ENCODE results near the gene NUDT7.

Gene NUDT7

DNA sequence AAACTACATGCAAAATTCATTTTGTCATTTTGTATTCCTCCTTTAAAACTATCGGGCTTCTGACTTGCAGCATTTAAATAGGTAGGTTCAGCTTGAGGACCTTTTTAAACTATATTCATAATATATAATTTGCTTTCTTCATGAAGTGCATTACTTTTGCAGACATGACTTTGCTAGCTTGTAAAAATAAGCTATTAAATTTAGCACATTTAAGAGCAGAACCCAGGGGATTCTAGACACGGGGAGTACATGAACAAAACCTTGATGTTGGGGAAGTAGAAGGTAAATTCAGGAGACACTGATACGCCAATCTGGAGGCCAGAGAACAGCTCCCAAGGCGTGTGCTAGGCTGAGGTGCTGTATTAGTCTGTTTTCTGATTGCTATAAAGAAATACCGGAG is 32.3 kb upstream of the NUDT7 start:
- TF ChIP-seq TAF1 (IDR thresholded peaks at IDR 0.05; ENCODE audit: borderline replicate concordance, low read depth, low read length) (no peak), POLR2AphosphoS5 (IDR thresholded peaks at IDR 0.05; ENCODE audit: low read depth, low read length) (no peak), POLR2A (IDR thresholded peaks at IDR 0.05; ENCODE audit: low read depth, low read length) (no peak)
- DNase-seq (ENCODE audit: insufficient read length) (no peak), FAIRE-seq (no peak)

DNA sequence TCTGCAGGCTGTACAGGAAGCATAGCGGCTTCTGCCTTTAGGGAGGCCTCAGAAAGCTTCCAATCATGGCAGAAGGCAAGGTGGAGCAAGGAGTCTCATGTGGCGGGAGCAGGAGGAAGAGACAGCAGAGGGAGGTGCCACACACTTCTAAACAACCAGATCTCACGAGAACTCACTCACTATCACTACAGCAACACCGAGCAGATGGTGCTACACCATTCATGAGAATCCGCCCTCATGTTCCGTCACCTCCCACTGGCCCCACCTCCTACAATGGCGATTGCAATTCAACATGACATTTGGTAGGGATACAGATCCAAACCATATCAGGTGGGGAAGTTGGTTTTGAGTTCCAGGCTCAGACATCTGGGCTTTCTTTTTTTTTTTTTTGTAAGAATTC is 31.9 kb upstream of the NUDT7 start:
- DNase-seq (ENCODE audit: insufficient read length): no peak
- FAIRE-seq: no peak
- TF ChIP-seq POLR2AphosphoS5 (IDR thresholded peaks at IDR 0.05; ENCODE audit: low read depth, low read length): no peak
- TF ChIP-seq TAF1 (IDR thresholded peaks at IDR 0.05; ENCODE audit: borderline replicate concordance, low read depth, low read length): no peak
- no peak for TF ChIP-seq POLR2A (IDR thresholded peaks at IDR 0.05; ENCODE audit: low read depth, low read length)

DNA sequence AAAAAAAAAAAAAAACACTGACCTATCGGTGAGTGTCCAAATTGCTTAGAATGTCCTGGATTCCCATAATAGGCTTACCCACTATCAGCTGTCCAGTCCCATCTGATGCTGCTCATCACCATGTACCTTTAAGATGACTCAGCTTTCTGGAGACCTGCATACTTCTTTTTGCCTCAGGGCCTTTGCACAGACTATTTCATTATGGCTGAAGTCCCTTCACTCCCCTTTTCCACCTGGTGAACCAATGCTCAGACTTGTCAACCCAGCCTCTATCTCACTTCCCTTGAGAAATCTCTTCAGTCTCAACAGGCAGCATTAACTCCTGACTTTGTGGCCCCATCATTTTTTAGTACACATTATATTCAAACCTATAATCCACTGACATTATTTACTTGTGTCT is 29.7 kb upstream of the NUDT7 start:
- FAIRE-seq (no peak), DNase-seq (ENCODE audit: insufficient read length) (no peak)
- TF ChIP-seq TAF1 (IDR thresholded peaks at IDR 0.05; ENCODE audit: borderline replicate concordance, low read depth, low read length): no peak
- TF ChIP-seq POLR2AphosphoS5 (IDR thresholded peaks at IDR 0.05; ENCODE audit: low read depth, low read length): no peak
- no peak for TF ChIP-seq POLR2A (IDR thresholded peaks at IDR 0.05; ENCODE audit: low read depth, low read length)

- no peak for DNase-seq (ENCODE audit: insufficient read length)
Measured at GRCh38 chr16:77696149-77696548, 26.2 kb upstream of the NUDT7 start.

GRCh38 chr16:77700846-77701245 is 21.5 kb upstream of the NUDT7 start:
- TF ChIP-seq TAF1 (IDR thresholded peaks at IDR 0.05; ENCODE audit: borderline replicate concordance, low read depth, low read length) (no peak), POLR2AphosphoS5 (IDR thresholded peaks at IDR 0.05; ENCODE audit: low read depth, low read length) (no peak), POLR2A (IDR thresholded peaks at IDR 0.05; ENCODE audit: low read depth, low read length) (no peak)
- DNase-seq (ENCODE audit: insufficient read length): no peak
- no peak for FAIRE-seq

More at GRCh38 chr16:77696149-77696548, 26.2 kb upstream of the NUDT7 start:
- FAIRE-seq: no peak
- TF ChIP-seq TAF1 (IDR thresholded peaks at IDR 0.05; ENCODE audit: borderline replicate concordance, low read depth, low read length) (no peak), POLR2A (IDR thresholded peaks at IDR 0.05; ENCODE audit: low read depth, low read length) (no peak), POLR2AphosphoS5 (IDR thresholded peaks at IDR 0.05; ENCODE audit: low read depth, low read length) (no peak)

DNA sequence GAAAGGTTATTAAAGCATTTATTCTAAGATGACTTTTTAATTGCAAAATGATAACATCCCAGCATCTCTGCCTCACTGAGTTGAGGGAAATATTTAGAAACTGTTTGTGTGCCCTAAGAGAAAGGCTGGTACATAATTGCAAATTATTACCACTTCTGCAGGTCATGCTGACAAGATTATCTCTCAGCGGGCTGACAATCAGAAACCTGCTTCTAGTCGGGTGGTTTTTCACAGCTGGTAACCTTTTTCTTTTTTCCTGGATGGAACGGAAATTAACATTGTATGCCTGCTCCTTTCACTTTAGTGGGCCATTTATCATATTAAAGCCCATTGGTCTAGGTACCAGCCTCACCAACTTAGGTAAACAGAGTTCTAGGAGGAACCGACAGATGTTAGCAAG is 17.0 kb upstream of the NUDT7 start:
- DNase-seq (ENCODE audit: insufficient read length): no peak
- TF ChIP-seq TAF1 (IDR thresholded peaks at IDR 0.05; ENCODE audit: borderline replicate concordance, low read depth, low read length) (no peak), POLR2AphosphoS5 (IDR thresholded peaks at IDR 0.05; ENCODE audit: low read depth, low read length) (no peak), POLR2A (IDR thresholded peaks at IDR 0.05; ENCODE audit: low read depth, low read length) (no peak)
- FAIRE-seq: no peak

- FAIRE-seq: no peak
- TF ChIP-seq POLR2A (IDR thresholded peaks at IDR 0.05; ENCODE audit: low read depth, low read length) (no peak), TAF1 (IDR thresholded peaks at IDR 0.05; ENCODE audit: borderline replicate concordance, low read depth, low read length) (no peak), POLR2AphosphoS5 (IDR thresholded peaks at IDR 0.05; ENCODE audit: low read depth, low read length) (no peak)
- no peak for DNase-seq (ENCODE audit: insufficient read length)
Measured at GRCh38 chr16:77711179-77711578, 11.1 kb upstream of the NUDT7 start.

DNA sequence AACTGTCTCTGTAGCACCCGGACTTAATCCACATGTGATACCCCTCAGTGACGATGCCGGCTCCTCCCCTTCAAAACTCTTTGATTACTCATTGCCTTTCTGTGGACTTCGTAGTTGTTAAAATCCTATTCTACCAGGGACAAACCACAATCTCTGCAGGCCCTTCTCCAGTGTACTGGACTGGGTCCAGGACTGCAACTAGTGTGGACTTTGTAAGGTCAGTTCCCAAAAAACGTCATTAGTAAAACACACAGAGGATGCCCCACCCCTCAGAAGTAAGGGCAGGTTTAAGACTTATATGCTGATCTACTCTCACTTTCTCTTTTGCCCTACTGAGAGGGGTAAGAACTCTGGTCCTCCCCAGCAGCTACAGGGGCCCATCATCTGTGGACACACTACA is 10.5 kb upstream of the NUDT7 start:
- DNase-seq (ENCODE audit: insufficient read length) (no peak), FAIRE-seq (no peak)
- TF ChIP-seq POLR2AphosphoS5 (IDR thresholded peaks at IDR 0.05; ENCODE audit: low read depth, low read length): no peak
- TF ChIP-seq TAF1 (IDR thresholded peaks at IDR 0.05; ENCODE audit: borderline replicate concordance, low read depth, low read length): no peak
- TF ChIP-seq POLR2A (IDR thresholded peaks at IDR 0.05; ENCODE audit: low read depth, low read length): no peak

- TF ChIP-seq POLR2A (IDR thresholded peaks at IDR 0.05; ENCODE audit: low read depth, low read length) (no peak), POLR2AphosphoS5 (IDR thresholded peaks at IDR 0.05; ENCODE audit: low read depth, low read length) (no peak), TAF1 (IDR thresholded peaks at IDR 0.05; ENCODE audit: borderline replicate concordance, low read depth, low read length) (no peak)
- DNase-seq (ENCODE audit: insufficient read length): no peak
- no peak for FAIRE-seq
Measured at GRCh38 chr16:77715145-77715544, 7.2 kb upstream of the NUDT7 start.

DNA sequence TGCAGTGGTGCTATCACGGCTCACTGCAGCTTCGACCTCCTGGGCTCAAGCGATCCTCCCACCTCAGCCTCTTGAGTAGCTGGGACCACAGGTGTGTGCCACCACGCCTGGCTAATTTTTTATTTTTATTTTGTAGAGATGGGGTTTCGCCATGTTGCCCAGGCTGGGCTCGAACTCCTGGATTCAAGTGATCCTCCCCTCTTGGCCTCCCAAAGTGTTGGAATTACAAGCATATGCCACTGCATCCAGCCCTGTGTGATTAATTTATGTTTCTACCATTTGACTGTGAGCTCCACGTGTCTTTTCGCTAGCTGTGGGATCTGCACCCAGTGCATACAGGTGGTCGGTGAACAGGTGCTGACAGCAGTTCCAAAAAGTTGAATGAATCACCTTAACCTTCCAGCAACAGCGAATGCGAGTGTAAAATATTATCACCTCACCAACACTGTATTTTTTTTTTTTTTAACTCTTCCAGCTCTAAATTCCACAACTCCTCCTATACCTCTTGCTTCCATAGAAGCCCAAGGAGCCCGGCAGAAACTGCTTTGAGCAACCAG is 484 bp upstream of the NUDT7 start:
- no peak for FAIRE-seq
- no peak for TF ChIP-seq POLR2AphosphoS5 (IDR thresholded peaks at IDR 0.05; ENCODE audit: low read depth, low read length)
- no peak for TF ChIP-seq TAF1 (IDR thresholded peaks at IDR 0.05; ENCODE audit: borderline replicate concordance, low read depth, low read length)
- TF ChIP-seq POLR2A (IDR thresholded peaks at IDR 0.05; ENCODE audit: low read depth, low read length): no peak
- DNase-seq (ENCODE audit: insufficient read length): no peak

GRCh38 chr16:77723108-77723514 is 797 bp downstream of the NUDT7 start:
- DNase-seq (ENCODE audit: insufficient read length) (no peak), FAIRE-seq (no peak)
- TF ChIP-seq POLR2AphosphoS5 (IDR thresholded peaks at IDR 0.05; ENCODE audit: low read depth, low read length) (no peak), POLR2A (IDR thresholded peaks at IDR 0.05; ENCODE audit: low read depth, low read length) (no peak), TAF1 (IDR thresholded peaks at IDR 0.05; ENCODE audit: borderline replicate concordance, low read depth, low read length) (no peak)

- TF ChIP-seq TAF1 (IDR thresholded peaks at IDR 0.05; ENCODE audit: borderline replicate concordance, low read depth, low read length) (no peak), POLR2AphosphoS5 (IDR thresholded peaks at IDR 0.05; ENCODE audit: low read depth, low read length) (no peak), POLR2A (IDR thresholded peaks at IDR 0.05; ENCODE audit: low read depth, low read length) (no peak)
- DNase-seq (ENCODE audit: insufficient read length) (no peak), FAIRE-seq (no peak)
Measured at GRCh38 chr16:77724174-77724573, 1.9 kb downstream of the NUDT7 start.

Measured in GM12892 (cell line).